ENCODE measurements around the gene TPPP3. TPM values are rescaled to one million over a fixed set of nuclear protein-coding genes. Genes with fewer than 3 reads are reported as not detected.
"Not testable (repeated sequence)": the region's sequence is repeated elsewhere in the genome, so short reads cannot be mapped to it uniquely, and the experiment has no call there.

The TPPP3 gene
- polyA plus RNA-seq, 5 donors: 284 to 468 (median 389) TPM

DNA sequence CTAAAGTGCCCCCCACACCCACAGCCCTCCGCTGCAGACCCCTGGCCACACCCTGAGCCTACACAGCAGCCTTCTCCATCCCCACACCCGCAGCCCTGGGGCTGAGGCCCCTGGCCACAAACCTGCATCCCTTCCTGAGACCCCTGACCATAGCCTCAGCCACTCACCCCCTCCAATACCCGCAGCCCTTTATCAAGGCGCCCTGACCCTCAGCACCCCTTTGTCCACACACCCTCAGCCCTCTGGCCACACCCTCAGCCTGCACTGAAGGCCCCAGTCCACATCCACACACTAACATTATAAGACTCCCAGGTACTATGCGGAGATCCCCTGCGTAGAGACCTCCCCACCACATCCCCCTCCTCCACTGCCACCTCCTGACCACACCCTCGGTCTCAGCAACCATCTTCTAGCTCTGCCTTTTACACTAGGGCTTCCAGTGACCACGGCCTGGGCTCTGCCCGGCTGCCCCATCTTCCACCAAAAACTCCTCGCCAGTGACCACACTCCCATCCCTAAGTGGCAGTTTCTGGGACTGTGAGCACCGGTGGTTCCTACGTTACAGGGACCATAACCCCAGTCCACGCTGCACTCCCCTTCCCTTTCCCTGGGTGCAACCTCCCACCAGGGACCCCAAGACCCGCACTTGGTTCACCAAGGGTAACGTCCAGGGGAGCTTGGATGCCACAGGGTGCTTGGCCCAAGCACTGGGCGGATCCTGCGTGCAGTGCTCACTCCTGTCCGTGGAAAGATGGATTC is 818 bp downstream of the TPPP3 start:
- DNase-seq: no peak

DNA sequence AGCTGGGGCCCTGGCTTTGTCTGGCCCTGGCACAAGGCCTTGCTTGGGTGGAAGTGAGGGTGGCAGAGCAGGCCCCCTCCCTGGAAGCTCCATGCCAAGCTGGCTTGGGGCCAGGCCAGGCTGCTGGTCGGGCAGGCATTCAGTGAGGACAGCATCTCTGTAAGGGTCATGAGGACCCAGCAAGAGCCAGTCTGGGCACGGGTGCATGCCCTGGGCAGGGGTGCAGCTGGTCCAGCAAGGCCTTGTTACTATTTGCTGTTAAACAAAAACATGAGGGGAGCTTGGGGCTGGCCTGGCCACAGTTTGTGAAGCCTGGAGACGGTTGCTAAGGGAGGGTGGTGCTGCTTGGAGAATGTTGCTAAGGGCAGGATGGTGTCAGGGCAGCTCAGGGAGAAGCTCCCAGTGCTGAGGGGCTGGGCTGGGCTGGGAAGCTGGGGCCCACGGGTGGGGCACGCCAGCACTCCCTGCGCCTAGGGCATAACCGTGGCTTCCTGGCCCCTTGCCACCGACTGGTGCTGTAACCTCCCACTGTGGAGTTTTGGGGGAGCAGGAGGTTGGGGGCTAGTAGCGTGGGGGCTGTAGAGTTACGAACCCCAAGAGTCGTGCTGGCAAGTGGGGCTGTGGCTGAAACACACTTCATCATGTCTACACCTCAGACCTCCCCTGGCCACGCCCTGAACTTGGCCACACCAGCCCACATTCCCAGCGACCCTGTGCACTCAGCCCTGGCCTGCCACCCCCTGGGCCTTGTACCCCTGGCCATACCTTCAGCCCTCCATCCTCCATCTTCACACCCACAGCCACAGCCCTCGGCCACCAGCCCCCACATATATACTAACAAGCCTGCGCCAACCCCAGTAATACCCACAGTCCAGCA is 1.6 kb downstream of the TPPP3 start:
- no peak for DNase-seq

- DNase-seq: no peak
Observed at GRCh38 chr16:67390816-67391423, 2.4 kb downstream of the TPPP3 start.

GRCh38 chr16:67389911-67390815 is 3.1 kb downstream of the TPPP3 start:
- DNase-seq: no peak

DNA sequence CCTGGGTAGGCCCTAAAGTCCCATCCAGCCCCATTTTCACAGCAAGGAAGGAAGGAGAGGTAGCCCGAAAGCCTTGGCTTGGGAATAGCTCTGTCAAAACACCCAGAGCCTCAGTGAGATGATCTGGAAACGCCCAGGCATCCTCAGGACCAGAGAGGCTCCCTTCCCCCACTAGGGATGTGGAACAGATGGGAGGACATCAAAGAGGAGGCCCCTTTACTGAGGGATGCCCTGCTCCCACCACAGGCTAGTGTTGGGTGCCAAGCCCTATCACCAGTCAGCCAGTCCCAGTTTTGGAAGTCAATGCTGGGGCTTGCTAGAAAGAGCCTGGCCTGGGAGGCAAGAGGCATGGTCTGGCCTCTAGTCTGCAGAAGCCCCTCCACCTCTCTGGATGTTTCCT is 4.7 kb downstream of the TPPP3 start:
- DNase-seq: no peak

DNA sequence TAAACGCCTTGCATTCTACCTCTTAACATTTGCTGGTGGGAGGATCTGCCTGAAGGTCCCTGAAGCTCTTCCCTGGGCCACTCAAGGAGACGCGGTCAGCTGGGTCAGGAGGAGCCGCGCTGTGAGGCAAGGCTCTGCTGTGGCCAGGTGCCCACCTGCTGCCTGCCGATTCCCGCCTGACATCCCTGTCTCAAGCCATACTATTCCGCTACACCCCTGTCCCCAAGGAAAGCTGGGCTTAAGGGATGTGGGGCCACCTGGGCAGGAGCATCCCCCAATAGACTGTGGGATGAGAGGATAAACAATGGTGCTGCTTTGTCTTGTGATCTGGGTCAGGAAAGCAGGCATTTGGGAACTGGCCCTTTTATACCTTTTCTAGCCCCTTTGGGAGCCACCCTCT is 5.1 kb downstream of the TPPP3 start:
- no peak for DNase-seq

DNA sequence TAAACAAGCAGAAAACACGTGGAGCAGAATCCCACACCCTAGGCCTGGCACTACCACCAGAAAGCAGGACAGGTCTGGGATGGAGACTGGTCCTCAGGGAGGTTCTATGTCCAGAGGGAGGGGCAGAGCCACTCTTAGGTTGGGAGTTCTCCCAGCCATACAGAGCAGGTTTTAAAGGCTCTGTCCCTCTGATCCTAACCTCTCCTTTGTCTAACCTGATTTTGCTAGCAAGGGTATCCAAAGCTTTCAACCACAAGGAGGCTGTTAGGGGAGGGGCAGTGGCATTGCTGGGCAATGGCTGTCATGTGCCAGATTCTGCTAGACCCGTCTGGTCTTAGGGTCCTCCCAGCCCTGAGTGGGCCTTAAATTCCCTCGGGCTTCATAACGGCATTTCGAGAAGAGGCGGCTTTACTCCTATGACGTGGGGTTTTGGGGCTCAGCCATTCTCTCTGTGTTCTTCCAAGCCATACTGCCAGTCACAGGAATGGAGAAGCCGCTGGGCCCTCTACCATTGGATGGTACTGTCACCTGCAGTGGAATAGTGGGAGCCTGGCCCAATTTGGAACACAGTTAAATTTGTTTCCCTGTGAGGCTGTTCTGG is 5.7 kb downstream of the TPPP3 start:
- DNase-seq: no peak

DNA sequence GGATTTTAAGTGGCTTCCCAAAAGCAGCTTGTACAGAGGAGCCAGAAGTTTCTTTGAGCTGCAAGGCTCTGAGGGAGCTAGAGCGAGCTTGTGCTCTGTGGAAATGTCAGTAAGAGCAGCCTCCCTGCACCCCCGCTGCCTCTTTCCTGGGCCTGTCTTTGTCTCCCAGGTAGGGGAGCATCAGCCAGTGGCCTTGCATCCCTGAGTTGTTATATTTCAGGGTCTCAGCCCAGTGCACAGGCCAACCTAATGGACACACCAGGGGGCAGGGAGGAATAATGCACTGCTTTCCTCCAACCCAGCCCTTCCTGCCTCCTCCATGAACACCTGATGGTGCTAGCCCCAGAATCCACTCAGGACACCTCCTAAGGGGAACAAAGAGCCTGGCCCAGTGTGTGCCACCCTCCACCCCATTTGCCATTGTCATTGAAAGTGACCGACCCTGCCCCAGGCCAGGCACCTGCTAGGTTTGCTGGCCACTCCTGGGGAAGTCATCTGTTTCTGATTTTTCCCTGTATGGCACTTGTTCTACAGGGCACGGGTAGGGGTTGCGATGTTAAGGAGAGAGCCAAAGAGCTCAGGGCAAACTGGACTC is 6.3 kb downstream of the TPPP3 start:
- no peak for DNase-seq

GRCh38 chr16:67384778-67385510 is 8.4 kb downstream of the TPPP3 start:
- DNase-seq: no peak

DNA sequence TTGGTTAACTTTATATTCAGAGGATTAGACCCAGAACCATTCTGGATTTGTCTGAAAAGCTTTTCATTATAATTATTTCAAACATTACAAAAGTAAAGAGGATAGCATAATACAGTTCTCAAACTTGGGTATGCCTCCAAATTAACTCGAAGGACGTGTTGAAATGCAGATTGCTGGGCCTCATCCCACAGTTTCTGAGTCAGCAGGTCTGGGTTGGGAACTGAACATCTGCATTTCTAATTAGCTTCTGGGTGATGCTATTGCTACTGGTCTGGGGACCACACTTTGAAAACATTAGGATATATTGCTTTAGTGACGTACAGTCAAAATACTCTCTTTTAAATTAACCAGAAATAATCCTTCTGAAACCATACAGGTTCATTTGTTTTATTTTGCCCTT is 10.0 kb downstream of the TPPP3 start:
- DNase-seq: no peak

DNA sequence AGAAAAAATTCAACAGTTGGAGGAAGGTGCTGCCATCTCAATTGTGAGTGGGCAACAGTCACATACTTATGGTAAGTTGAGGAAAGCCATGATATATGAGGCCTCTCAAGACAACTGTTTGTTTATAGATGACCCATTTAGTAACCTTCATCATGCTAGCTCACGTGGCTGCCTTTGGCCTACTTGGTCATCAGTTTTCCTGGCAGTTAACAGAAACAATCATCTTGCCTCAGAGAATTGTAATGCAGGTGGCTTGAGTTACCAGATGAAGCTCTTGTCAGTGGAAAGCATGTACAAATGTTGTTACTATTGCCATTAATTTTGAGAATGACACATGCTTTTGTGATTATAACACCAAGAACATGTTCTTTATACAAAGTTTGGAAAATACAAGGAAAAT is 14.7 kb downstream of the TPPP3 start:
- DNase-seq: no peak

DNA sequence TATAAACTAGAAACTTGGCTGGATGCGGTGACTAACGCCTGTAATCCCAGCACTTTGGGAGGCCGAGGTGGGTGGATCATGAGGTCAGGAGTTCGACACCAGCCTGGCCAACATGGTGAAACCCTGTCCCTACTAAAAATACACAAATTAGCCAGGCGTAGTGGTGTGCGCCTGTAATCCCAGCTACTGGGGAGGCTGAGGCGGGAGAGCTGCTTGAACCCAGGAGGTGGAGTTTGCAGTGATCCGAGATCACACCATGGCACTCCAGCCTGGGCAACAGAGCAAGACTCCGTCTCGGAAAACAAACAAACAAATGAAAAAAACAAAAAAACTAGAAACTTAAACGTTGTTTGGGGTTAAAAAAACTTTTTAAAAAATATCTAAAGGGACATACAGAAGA is 17.3 kb downstream of the TPPP3 start:
- not testable (repeated sequence) for DNase-seq

DNA sequence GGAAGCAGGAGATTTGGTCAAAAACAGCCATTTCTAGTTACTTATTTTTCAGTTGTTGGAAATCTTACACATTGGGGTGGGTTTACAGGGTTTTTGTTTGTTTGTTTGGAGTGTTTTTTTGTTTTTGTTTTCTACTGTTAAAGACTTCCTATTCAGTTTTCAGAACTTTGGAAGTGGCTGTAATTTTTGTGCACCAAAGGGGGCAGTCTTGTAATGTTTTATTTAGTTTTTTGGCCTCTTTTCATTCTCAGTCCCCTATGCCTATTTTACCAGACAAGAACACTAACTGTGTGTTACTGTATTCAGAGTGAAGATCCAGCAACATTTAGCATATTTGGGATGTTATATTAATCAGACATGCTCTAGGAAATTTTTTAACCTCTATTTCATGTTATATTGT is 20.6 kb downstream of the TPPP3 start:
- no peak for DNase-seq

GRCh38 chr16:67370661-67371060 is 22.6 kb downstream of the TPPP3 start:
- no peak for DNase-seq

DNA sequence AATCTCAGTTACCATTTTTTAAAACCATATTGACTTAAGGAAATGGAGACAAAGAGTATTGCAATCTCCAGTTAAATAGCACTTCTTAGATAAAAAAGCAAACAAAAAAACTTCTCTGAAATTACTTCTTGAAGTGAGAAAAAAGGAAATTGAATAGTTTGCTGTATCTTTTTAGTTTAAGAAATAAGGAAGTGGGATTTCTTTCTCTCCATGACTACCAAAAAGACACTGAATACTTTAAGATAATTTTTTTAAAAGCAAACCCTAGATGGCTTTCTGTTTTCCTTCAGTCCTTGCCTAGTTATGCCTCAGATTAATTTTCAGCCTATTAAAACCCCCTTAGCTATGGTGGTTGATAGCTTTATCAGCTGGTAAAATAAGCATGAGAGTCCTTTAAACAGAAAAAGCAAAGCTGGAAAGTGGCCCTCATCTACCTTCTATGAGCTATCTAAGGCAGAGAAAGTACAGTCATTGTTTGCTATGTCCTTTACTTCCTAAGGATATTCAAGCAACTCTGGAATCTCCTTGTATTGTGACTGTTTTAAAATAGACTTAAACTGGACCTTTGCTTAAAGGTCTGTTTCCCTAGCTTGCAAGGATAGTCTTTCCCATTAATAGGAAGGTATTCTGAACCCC is 28.6 kb downstream of the TPPP3 start:
- DNase-seq: no peak

DNA sequence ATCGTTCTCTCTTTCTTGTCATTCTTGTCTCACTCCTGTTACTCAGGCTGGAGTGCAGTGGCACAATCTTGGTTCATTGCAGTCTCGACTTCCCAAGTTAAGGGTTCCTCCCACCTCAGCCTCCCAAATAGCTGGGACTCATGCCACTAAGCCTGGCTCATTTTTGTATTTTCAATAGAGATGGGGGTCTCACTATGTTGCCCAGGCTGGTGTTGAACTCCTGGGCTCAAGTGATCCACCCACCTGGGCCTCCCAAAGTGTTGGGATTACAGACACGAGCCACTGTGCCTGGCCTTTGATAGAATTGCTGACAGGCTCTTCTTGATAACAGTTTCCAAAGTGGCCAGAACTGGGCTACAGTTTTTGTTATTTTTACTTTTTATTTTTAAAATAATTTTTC is 32.3 kb downstream of the TPPP3 start:
- no peak for DNase-seq

GRCh38 chr16:67359540-67360269 is 33.6 kb downstream of the TPPP3 start:
- DNase-seq: not testable (repeated sequence)

- DNase-seq: no peak
Observed at GRCh38 chr16:67357561-67357960, 35.7 kb downstream of the TPPP3 start.

DNA sequence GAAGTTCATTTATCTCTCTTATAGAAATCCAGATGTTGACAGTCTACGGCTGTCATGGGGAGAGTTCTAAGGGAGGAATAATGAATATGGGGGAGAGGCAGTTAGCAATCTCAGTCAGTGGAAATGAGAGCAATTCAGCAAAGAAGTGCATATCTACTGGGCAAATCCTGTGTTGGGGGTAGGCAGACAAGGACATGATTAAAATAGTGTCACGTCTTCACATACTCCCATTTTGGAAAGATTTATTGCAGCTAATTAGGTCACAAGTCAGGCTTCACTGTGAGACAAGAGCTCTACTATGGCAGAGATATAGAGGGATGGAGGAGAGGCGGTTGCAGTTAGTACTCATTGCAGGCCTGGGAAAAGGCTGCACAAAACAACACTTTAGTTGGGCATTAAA is 36.9 kb downstream of the TPPP3 start:
- no peak for DNase-seq

All from right lung (tissue), 5 donors.